ENCODE measurements around the gene APLF.
"Not testable (repeated sequence)": the region's sequence is repeated elsewhere in the genome, so short reads cannot be mapped to it uniquely, and the experiment has no call there.

Gene APLF

DNA sequence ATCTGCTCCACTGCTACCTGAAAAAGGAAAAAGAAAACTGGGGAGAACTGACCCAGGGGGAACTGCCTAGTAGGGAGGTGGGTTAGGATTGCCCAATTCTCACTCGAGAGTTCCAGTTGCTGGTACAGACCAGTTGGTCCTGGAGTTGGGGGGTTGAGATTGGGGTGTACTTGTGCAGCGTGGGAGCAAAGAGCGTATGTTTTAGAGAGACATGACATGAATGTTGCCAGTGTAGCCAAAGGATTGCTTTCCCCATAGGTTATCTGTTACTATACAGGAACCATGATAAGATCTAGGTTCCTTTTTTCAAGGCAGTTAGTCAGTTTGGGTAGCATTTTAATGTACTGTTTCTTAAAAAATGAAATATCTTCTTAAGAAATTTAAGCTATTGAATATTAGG, 68.6 kb downstream of the APLF start:
- DNase-seq = no peak

DNA sequence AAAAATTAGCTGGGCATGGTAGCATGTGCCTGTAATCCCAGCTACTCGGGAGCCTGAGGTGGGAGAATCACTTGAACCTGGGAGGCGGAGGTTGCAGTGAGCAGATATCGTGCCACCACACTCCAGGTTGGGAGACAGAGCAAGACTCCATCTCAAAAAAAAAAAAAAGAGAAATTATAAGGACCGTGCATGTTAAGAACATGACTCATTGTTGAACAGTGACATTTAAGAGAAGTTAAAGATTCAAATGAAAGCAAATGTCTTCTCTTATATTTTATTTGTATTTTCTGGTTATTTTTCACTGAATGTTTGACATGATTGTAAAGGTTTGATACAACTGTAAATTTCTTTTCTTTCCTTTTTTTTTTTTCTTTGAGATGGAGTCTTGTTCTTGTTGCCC, 69.6 kb downstream of the APLF start:
- no peak for DNase-seq

DNA sequence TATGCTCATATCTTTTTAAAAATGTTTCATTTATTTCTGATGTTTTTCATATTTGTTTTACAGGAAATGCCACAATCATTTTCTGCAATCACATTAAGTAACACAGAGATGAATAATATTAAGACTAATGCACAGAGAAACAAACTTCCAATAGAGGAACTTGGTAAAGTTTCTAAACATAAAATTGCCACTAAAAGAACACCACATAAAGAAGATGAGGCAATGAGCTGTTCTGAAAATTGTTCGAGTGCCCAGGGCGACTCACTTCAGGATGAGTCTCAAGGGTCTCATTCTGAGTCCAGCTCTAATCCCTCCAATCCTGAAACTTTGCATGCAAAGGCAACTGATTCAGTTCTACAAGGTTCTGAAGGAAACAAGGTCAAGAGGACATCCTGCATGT, 70.4 kb downstream of the APLF start:
- no peak for DNase-seq

DNA sequence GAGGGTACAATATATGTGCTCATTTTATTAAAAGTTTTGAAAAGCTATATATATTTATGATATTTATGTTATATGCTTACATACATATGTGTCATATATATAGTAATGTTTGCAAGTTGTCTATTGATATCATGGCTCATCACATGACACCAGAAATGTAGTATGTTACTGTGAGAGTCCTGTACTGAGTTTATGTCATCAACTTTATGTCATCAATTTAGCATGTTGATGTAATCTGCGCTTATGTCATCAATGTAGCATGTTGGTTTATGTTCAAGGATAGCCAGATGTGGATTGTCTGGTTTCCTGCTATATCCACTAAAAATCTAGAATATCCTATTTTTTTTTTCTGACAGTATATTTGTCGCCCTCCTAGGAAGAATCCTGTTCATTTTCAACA, 77.4 kb downstream of the APLF start:
- no peak for DNase-seq

DNA sequence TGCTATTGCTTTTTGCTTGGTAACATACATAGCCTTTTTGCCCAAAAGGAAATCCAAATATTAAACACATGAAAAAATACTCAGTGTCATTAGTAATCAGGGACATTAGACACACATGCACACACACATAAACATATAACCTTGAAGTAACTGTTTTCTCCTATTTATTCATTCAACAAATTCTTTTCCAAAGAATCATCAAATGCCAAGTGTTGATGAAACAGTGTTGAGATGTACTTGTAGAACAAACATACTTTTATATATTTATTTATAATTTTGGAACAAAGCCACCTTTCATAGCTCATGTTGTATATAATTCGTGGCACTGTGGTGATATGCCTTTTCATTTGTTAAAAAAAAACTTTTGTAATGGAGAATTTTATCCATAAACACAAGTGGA, 81.0 kb downstream of the APLF start:
- no peak for DNase-seq

DNA sequence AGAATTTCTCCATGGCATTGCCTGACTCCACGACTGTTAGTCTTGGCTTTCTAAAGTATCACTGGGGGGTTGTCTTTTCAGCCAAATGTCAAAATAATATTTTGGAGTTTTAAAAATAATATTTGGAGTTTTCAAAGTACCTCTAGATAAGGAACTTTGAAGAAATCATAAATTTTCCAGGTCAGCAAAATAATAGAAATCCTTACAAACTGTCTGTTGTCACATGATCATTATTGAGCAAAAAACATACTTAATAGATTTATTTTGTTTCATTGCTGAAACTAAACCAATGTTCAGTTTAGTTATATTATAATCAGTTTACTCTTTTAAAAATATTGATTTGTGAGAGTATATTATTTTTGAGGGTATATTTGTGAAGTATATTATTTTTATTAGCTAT, 85.7 kb downstream of the APLF start:
- DNase-seq = no peak

DNA sequence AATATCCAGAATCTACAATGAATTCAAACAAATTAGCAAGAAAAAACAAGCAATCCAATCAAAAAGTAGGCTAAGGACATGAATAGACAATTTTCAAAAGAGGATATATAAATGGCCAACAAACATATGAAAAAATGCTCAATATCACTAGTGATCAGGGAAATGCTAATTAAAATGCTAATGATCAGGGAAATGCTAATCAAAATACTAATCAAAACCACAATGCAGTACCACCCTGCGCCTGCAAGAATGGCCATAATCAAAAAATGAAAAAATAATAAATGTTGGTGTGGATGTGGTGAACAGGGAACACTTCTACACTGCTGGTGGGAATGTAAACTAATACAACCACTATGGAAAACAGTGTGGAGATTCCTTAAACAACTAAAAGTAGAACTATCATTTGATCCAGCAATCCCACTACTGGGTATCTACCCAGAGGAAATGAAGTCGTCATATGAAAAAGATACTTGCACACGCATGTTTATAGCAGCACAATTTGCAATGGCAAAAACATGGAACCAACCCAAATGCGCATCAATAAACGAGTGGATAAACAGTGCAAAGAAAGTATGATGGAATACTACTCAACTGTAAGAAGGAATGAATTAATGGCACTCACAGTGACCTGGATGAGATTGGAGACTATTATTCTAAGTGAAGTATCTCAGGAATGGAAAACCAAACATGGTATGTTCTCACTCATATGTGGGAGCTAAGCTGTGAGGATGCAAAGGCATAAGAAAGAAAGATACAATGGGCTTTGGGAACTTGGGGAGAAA, 88.2 kb downstream of the APLF start:
- not testable (repeated sequence) for DNase-seq

DNA sequence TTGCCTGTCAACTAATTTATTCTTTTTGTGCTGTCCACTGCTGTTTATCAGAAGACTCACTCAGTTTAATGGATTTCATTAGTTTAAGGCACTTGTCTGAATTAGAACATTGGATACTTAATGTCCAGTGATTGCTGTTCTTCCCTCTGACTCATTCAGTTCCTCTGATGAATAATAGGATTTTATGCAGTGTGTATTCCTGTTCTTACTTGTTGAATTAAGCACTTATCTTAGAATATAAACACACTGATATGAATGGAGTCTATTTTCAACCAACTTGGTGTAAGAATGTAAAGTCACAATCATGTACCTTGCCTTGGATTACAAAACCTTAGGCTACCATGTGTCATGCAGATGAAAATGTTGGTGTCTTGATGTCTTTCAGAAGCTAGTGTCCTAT, 89.0 kb downstream of the APLF start:
- no peak for DNase-seq

DNA sequence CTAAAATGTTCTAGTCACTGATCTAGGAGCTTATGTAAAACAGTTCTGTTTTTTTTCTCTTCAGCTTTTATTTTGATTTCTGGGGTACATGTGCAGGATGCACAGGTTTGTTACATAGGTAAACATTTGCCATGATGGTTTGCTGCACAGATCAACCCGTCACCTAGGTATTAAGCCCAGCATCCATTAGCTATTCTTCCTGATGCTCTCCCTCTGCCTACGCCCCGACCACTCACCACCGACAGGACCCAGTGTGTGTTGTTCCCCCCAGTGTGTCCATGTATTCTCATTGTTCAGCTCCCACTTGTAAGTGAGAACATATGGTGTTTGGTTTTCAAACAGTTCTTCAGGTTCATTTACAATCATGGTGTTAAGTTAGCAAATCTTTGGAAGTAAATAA, 91.2 kb downstream of the APLF start:
- no peak for DNase-seq

DNA sequence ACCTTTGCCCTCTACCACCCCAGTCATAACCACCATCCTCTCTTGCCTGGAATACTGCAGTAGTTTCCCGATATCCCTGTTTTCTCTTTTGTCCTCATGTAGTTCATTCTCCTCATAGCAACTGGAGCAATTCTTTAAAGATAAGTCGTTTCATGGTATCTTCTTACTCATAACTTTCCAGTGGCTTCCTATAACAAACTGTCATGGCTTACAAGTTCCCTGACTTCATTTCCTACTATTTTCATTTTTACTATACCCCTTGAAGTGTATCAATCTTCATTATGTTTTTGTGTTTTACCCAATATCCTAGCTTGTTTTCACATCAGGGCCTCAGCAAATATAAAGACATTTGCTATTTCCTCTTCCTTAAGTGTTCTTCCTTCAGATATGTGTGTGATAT, 92.3 kb downstream of the APLF start:
- no peak for DNase-seq

DNA sequence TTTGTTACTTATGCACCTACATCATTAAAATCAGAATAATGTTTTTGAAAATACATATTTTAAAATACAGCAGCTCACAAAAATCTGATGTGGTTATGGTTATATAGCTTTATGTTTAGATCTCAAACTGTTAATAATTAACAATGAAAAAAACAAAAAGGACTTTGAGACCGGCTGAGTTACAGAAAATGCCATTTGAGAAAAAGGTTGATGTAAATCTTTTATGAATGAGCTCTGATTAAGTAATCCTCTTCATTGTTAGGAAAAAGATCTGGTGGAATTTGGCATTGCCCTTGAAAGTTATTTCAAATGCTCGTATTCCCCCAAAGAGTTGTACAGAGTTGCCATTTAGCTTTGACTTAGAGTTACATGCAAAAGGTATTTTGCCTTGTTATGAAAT, 93.2 kb downstream of the APLF start:
- no peak for DNase-seq

DNA sequence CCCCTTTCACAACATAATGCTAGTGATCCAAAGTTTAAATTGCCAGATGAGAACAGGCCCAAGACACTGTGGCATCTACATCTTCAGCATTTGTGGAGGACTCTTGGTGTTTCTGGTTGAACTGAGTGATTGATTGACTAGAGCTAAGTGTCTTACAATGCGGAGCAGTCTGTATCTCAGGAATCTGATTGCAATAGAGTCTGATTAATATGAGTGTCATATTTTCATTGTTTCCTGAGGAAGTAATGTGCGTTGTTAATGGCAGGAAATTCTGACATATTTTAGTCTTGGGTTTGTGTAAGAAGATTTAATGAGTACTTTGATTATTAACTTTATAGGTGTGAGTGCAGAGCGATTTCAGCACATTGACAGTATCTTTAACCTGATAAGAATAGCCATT, 94.0 kb downstream of the APLF start:
- DNase-seq = no peak

DNA sequence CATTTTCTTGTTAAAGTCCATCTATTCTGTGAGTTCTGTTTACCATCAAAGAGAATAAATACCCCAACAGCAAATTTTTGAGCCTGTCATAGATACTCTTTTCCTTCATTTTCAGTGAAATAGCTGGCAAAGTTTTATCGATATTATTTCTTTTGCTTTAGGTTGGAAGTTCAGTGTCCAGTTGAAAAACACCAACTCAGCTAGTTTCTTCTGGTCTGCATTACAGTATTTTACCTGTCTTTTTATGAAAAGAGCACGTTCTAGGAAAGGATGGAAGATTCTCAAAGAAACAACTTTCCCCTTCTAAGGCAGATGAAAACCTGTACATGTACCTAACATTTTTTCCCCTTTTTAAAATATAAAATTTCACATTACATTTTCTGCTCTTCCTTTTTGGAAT, 95.5 kb downstream of the APLF start:
- no peak for DNase-seq

DNA sequence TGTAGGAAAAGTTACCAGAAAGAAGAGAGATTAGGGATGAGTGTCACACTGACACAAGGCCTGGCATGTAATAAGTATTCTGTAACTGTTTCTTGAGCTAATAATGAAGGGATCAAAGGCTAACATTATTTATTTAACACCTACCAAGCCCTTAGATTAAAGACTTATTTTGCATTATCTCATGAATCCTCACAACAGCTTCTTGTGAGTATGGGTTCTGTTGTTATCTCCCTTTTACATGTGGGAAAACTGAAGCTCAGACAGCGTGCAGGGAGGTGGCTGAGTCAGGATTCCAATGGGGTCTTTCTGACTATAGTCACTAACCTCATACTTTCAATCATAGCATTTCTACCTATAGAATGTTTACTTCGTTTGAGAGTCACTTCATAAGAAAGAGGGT, 97.0 kb downstream of the APLF start:
- no peak for DNase-seq

DNA sequence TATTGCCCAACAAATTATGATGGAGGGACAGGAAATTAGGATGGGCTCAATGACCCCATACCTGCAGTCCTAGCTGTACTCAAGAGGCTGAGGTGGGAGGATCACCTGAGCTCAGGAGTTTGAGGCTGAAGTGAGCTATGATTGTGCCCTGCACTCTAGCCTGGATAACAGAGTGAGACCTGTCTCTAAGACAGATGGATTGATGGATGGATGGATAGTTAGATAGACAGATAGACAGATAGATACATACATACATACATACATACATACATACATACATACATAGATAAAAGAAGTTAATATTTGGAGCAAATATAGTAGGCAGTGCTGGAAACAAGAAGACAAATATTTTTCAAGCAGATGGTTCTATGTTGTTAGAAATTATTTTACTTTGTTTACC, 97.9 kb downstream of the APLF start:
- no peak for DNase-seq

DNA sequence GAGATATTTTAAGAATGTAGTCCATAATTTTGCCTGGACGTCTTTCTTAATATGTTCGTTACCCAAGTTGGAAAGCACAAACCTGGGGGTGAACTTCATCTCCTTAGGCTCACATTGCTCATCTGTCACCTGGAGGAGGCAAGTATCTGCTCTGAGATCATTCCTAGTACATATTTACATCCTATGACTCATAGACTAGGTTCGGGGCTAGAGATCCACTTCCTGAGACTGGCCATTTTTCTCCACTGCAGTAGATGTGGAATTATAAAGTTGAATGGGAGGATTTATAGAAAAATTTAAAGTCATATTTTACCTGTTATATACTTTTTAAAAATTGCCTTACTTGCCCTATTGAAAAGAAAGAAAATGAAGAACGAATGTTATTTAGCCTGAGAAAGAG, 98.5 kb downstream of the APLF start:
- DNase-seq = no peak

DNA sequence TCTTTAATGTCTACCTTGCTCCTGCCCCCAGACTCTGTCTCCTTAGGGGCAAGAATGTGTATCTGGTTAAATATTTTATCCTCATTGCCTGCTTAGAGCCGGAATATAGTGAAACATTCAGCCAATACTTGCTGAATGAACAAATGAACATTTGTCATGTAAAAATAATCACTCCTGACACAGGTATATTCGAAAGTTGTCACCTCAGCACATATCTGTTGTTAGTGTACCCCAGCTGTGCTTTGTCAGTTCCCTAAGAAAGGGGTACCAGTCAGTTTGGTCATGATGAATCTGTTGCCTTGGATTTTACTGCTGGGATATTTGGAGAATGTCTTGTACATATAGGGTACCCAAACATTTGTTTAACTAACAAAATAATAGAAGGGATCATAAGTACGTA, 99.0 kb downstream of the APLF start:
- no peak for DNase-seq

DNA sequence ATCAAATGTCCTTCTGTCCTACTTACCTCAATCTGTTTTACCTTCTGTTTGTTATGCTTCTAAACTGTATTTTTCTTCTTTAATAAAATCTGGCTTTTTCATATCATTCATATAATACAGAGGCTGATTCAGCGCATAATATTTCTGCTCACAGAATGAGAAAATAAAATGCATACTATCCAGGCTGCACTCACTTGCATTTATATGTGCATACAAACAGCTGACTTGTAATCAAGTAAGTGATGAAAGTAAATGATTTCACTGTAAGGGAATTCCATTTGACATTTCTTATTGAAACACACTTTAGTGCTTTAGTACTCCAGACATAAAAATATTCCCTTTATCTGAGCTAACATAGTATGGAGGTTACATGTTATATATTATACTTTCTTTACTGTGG, 100.7 kb downstream of the APLF start:
- DNase-seq = no peak

DNA sequence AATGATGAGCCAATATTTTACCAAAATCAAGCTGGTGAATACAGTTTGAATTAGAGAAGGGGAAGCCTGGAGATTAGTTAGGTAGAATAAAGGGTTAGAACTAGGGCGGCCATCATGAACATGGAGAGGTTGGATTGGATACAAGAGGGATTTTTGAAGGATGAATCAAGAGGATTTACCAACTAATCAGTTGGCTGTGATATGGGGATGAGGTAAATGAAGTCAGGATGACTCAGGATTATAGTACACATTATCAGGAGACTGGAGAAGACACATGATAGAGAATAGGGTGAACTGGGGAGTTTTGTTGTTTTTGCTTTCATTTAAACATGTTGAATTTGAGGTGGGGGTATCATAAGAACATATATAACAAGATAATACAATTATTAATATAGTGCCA, 102.2 kb downstream of the APLF start:
- DNase-seq = no peak

DNA sequence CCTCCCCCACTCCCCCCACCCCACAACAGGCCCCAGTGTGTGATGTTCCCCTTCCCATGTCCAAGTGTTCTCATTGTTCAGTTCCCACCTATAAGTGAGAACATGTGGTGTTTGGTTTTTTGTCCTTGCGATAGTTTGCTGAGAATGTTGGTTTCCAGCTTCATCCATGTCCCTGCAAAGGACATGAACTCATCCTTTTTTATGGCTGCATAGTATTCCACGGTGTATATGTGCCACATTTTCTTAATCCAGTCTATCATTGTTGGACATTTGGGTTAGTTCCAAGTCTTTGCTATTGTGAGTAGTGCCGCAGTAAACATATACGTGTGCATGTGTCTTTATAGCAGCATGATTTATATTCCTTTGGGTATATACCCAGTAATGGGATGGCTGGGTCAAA, 103.0 kb downstream of the APLF start:
- DNase-seq = not testable (repeated sequence)

DNA sequence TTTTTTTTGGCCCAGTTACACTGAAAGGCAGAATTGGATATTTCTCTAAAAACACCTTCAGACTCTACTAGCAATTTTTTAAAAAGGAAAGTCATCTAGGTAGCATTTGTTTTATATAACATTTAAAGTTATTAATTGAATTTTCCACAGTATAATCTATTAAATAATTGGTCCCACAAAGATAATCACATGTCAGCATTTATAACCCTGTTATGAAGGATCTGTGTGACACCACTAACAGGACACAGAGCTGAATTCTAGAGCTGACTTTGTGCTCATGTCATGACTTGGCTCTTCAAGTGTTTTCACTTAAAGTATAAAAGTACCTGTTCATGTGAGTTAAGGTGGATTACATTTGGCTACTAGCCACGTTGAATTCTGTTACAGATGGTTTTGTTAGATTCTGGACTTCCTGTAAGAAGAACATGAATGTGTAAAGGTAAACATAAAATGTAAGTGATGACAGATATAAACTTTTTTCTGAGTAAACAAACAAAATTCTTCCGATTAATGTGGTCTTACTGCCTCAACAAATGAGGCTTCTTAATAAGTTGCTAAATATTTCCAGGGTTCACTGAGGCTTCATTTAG, 106.9 kb downstream of the APLF start:
- DNase-seq = no peak

DNA sequence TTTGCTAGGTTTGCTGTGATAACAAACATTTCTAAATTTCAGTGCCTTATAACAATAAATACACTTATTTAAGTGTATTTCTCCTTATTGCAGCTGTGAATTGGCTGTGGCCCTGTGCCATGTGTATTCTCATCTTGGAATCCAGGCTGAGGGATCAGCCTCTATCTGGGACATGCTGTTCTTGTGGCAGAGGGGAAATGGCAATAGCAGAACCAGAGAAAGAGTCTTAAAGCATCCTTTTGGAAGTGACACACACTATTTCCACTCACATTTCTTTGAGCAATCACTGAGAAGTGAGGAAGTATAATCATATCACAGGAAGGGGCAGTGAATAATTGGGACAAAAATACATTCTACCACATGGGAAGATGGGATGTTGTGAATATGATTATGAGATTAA, 109.8 kb downstream of the APLF start:
- DNase-seq = no peak

DNA sequence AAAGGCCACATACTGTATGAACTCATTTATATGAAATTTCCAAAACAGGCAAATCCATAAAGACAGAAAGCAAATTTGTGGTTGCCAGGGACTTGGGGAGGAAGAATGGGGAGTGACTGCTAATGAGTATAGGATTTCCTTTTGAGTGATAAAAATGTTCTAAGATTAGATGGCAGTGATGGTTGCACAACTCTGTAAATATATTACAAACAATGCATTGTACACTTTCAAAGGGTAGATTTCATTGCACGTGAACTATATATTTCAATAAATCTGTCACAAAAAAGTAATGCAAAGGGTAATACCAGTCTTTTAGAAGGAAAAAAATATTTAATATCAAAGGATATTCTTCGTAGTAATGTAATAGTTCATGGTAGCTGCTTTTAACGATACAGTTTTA, 112.3 kb downstream of the APLF start:
- DNase-seq = no peak

DNA sequence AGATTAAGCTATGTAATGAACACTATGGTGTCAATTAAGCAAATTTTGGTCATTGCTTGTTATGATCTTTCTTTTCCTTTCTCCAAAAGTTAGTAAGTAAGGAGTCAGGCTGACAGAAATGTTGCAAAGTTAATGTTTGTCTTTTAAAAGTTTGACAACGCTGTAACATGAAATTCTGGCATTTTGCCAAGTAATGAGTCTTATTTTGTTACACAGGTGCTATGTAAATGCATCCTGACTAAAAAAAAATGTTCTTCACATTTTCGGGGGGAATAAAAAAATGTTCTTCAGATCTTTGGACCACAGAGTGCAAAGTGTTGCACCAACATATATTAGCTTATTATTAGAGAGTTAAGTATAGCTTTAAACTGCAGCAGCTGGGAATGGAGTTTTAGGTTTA, 121.2 kb downstream of the APLF start:
- DNase-seq = no peak

DNA sequence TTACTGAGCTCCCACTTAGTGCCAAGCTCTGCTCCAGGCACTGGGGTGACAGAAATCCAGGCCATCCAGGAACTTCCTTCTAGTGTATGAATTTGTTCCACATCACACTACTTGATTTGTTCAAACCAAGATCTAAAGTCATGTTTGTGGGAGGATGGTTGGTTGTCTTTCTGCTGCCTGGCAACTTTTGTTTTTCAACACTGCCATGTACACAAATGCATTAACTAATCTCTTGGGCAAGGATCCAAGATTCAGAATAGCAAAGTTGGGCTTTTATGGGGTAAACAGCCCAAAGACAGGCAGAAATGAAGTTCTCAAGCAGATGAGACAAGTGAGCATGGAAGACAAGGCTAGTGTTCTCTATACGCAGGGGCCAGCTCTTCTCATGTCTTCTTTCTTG, 122.6 kb downstream of the APLF start:
- DNase-seq = no peak

All from stimulated activated CD4-positive, alpha-beta T cell treated with anti-CD3 and anti-CD28 coated beads, Interleukin-1b, Interleukin-23, amount 100 ng/mL, for 48 hours (primary cell).